Measurements from ENCODE around the gene AKAP10. TPM values are rescaled to one million over a fixed set of nuclear protein-coding genes. Genes with fewer than 3 reads are reported as not detected.

The AKAP10 gene
- total RNA-seq, 1 experiment from 2014 or later, result 39.9 TPM

DNA sequence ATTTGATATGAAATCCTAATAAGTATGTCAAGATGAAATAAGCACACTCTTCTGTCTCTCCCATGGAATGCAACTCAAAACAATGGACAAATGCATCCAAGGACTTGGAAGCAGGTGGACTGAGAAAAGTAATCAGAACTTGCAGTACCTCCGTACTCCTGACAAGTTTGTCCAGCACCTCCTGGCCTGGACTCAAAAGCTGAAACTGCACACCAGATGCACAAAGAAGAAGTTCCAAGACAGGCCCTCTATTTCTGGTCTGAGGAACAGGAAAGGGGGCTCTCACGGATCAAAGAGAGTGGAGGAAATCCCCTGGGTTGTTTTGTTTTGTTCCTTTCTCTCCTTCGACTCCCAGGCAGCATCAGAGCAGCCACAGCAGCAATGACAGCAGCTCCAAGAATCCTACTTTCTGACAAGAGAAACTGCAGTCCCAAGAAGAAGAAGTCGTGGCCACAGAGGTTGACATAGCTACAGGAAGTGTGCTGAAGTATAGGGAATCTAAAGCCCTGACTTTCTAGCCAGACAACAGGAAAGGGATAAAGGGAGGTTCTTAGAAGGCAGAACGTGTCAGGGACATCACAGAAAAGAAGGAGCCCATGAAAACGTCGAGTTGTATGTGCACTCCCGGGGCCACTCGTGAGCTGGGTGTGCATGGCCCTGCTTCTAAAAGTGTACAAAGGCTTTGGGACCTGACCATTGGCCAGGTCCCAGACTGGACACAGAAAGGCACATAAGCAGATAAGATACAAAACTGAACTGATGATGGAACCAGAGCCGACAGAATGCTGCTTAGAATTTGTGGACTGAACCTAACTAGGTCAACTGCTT is 29.3 kb downstream of the AKAP10 start:
- Histone ChIP-seq H3K36me3 (ENCODE audit: control insufficient read depth, insufficient read depth, low read length) (peaks cover 4% of the 10 kb centered on the region; the same call in 1 of the 2 replicates), H3K9me3 (no peaks in the 10 kb centered on the region), H3K4me3 (ENCODE audit: low read depth, low read length) (no peak overlapping the region), H3K4me1 (no peaks in the 10 kb centered on the region), H3K27me3 (replicated peaks; ENCODE audit: control insufficient read depth, insufficient read depth, low read length) (no peaks in the 10 kb centered on the region)
- ChIA-PET CTCF (interaction anchor here (0.6 kb wide), 1 partner anchor 130 kb away, joined by 3 read pairs; no protein-coding TSS in a partner anchor), POLR2A (no interaction called here)
- H3K4me3 Mint-ChIP-seq (ENCODE audit: unreplicated experiment), result no peak overlapping the region
- intact Hi-C loops (cut with micrococcal nuclease; ENCODE audit: unreplicated experiment), result loop anchor here (1.0 kb wide), 1 partner anchor 43 kb away; no protein-coding TSS in a partner anchor
- no peak overlapping the region for H3K27ac Mint-ChIP-seq (ENCODE audit: unreplicated experiment)
- H3K9me3 Mint-ChIP-seq (ENCODE audit: unreplicated experiment), result no peaks in the 10 kb centered on the region
- H3K27me3 Mint-ChIP-seq (ENCODE audit: insufficient read depth, unreplicated experiment), result no peaks in the 10 kb centered on the region
- DNase-seq, result no peak
- BruUV-seq (replicated peaks), result no TSS peak
- TF ChIP-seq, protein P1, sequence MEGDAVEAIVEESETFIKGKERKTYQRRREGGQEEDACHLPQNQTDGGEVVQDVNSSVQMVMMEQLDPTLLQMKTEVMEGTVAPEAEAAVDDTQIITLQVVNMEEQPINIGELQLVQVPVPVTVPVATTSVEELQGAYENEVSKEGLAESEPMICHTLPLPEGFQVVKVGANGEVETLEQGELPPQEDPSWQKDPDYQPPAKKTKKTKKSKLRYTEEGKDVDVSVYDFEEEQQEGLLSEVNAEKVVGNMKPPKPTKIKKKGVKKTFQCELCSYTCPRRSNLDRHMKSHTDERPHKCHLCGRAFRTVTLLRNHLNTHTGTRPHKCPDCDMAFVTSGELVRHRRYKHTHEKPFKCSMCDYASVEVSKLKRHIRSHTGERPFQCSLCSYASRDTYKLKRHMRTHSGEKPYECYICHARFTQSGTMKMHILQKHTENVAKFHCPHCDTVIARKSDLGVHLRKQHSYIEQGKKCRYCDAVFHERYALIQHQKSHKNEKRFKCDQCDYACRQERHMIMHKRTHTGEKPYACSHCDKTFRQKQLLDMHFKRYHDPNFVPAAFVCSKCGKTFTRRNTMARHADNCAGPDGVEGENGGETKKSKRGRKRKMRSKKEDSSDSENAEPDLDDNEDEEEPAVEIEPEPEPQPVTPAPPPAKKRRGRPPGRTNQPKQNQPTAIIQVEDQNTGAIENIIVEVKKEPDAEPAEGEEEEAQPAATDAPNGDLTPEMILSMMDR (IDR thresholded peaks at IDR 0.05; ENCODE audit: insufficient read depth in 1 of 2, low read depth in 1 of 2, low read length in 1 of 2, severe bottlenecking in 1 of 2, unreplicated experiment in 1 of 2), result no peak
- peaks cover 26% of the 10 kb centered on the region for H3K4me1 Mint-ChIP-seq (ENCODE audit: low read depth, unreplicated experiment)
- H3K36me3 Mint-ChIP-seq (ENCODE audit: insufficient read depth, unreplicated experiment), result peaks cover 61% of the 10 kb centered on the region

DNA sequence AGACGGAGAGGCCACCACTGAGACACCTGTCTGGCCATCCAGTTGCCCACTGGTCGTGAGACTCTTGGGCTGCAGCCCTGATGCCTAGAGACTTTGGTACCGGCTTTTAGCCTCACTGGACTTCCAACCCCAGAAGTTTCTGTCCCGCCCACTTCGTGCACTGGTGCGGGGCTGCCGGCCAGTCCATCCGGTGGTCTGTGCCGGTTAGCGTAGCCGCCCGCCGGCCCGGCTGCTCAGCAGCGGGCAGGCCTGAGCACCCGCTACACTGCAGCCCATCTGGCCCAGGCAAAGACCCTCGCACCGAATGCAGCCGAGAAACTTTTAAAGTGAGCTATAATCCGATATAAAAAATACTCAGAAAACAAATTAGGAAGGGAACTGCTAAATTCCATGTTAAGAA is 30.7 kb downstream of the AKAP10 start:
- BruUV-seq (replicated peaks), result no TSS peak
- Mint-ChIP-seq H3K4me3 (ENCODE audit: unreplicated experiment) (no peak overlapping the region), H3K27me3 (ENCODE audit: insufficient read depth, unreplicated experiment) (no peaks in the 10 kb centered on the region), H3K36me3 (ENCODE audit: insufficient read depth, unreplicated experiment) (peaks cover 59% of the 10 kb centered on the region), H3K27ac (ENCODE audit: unreplicated experiment) (no peak overlapping the region), H3K4me1 (ENCODE audit: low read depth, unreplicated experiment) (peaks cover 21% of the 10 kb centered on the region), H3K9me3 (ENCODE audit: unreplicated experiment) (no peaks in the 10 kb centered on the region)
- H3K27me3 ChIP-seq (replicated peaks; ENCODE audit: control insufficient read depth, insufficient read depth, low read length), result no peaks in the 10 kb centered on the region
- H3K4me1 ChIP-seq, result peaks cover 4% of the 10 kb centered on the region
- POLR2A ChIA-PET, result no interaction called here
- CTCF ChIA-PET, result no interaction called here
- TF ChIP-seq, protein P1 (IDR thresholded peaks at IDR 0.05; ENCODE audit: insufficient read depth in 1 of 2, low read depth in 1 of 2, low read length in 1 of 2, severe bottlenecking in 1 of 2, unreplicated experiment in 1 of 2), result no peak
- H3K4me3 ChIP-seq (ENCODE audit: low read depth, low read length), result no peak overlapping the region
- no peaks in the 10 kb centered on the region for H3K9me3 ChIP-seq
- no peak for DNase-seq
- H3K36me3 ChIP-seq (ENCODE audit: control insufficient read depth, insufficient read depth, low read length), result peaks cover 4% of the 10 kb centered on the region; the same call in 1 of the 2 replicates
- intact Hi-C loops (cut with micrococcal nuclease; ENCODE audit: unreplicated experiment), result no loop called here

DNA sequence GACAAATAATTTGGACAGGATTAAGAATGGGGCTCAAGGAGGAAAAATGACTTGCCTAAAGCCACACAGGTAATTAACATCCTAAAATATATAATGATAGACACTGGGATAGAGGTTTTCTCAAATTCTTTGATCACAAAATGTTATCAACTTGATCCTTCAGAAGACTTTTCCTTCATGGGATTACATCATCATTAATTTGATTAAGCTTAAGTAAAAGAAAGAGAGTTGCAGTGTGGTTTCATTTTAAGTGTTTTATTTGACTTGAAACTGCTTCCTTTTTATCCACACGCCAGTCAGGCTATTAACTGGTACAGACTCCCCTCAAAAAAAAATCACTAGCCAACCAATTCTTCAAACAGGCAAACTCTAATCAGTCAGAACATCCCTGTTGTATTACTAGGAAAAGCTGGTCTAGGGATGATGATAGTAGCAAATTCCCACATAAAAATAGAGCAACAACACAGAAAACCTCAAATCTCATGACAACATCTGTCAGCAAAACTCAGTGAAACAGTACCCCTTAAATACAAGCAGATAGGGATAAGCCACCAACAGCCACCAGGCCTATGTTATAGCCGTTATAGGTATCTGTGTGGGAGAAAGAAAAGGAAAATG is 32.5 kb downstream of the AKAP10 start:
- intact Hi-C loops (cut with micrococcal nuclease; ENCODE audit: unreplicated experiment), result no loop called here
- H3K4me1 Mint-ChIP-seq (ENCODE audit: low read depth, unreplicated experiment), result peaks cover 30% of the 10 kb centered on the region
- H3K27ac Mint-ChIP-seq (ENCODE audit: unreplicated experiment), result peak overlapping the region; percentile 34
- Histone ChIP-seq H3K27me3 (replicated peaks; ENCODE audit: control insufficient read depth, insufficient read depth, low read length) (no peaks in the 10 kb centered on the region), H3K4me1 (peaks cover 22% of the 10 kb centered on the region), H3K36me3 (ENCODE audit: control insufficient read depth, insufficient read depth, low read length) (peaks cover 4% of the 10 kb centered on the region; the same call in 1 of the 2 replicates), H3K4me3 (ENCODE audit: low read depth, low read length) (no peak overlapping the region), H3K9me3 (no peaks in the 10 kb centered on the region)
- BruUV-seq (replicated peaks), result no TSS peak
- H3K27me3 Mint-ChIP-seq (ENCODE audit: insufficient read depth, unreplicated experiment), result no peaks in the 10 kb centered on the region
- no peak for DNase-seq
- ChIA-PET POLR2A (no interaction called here), CTCF (no interaction called here)
- H3K36me3 Mint-ChIP-seq (ENCODE audit: insufficient read depth, unreplicated experiment), result peaks cover 51% of the 10 kb centered on the region
- TF ChIP-seq, protein P1 (IDR thresholded peaks at IDR 0.05; ENCODE audit: insufficient read depth in 1 of 2, low read depth in 1 of 2, low read length in 1 of 2, severe bottlenecking in 1 of 2, unreplicated experiment in 1 of 2), result no peak
- no peaks in the 10 kb centered on the region for H3K9me3 Mint-ChIP-seq (ENCODE audit: unreplicated experiment)
- H3K4me3 Mint-ChIP-seq (ENCODE audit: unreplicated experiment), result no peak overlapping the region

All from Caco-2 (cell line).